Kidney (tissue), 14 donors: ENCODE results near the gene MOK. TPM values are rescaled to one million over a fixed set of nuclear protein-coding genes. Genes with fewer than 3 reads are reported as not detected.
A peak's percentile ranks its signal among the peaks of the same experiment; 100 is the strongest.

Source experiments
- DNase-seq, 5 donors: peaks; one replicate each; pipeline ENCODE4 v3.0.0-alpha.2; 2013 to 2020
- FAIRE-seq: peaks from 2 replicates; lab custom pipeline; 2012; peaks lifted over from hg19 to GRCh38; lab: Jason Lieb, UNC
- H3K27ac ChIP-seq, 2 donors: one replicate each; pipeline ENCODE4 v1.7.0; 2013; ENCODE audit warnings: low read depth in 2 of 2, low read length in 2 of 2, inconsistent platforms in 1 of 2
- H3K27me3 ChIP-seq: one replicate; pipeline ENCODE4 v1.7.1; 2013; ENCODE audit warnings: low read length, inconsistent platforms; ENCODE audit not compliant: control insufficient read depth, insufficient read depth
- H3K36me3 ChIP-seq, 3 donors: one replicate each; pipeline versions ENCODE4 v1.7.0 to v1.7.1; 2013; ENCODE audit warnings: low read length in 3 of 3, control low read depth in 1 of 3, inconsistent platforms in 1 of 3; ENCODE audit not compliant: insufficient read depth in 3 of 3, control insufficient read depth in 2 of 3
- H3K4me1 ChIP-seq, 3 donors: one replicate each; pipeline versions ENCODE4 v1.7.0 to v1.7.1; 2013; ENCODE audit warnings: low read length in 3 of 3, inconsistent platforms in 1 of 3, low read depth in 1 of 3; ENCODE audit not compliant: control insufficient read depth in 2 of 3, insufficient read depth in 2 of 3
- H3K4me3 ChIP-seq, 3 donors: one replicate each; pipeline versions ENCODE4 v1.7.0 to v1.8.1; 2013; ENCODE audit warnings: low read length in 3 of 3, control low read depth in 1 of 3, inconsistent platforms in 1 of 3
- H3K9ac ChIP-seq, 3 donors: one replicate each; pipeline versions ENCODE4 v1.7.0 to v1.7.1; 2013; ENCODE audit warnings: low read length in 3 of 3, control low read depth in 1 of 3, inconsistent platforms in 1 of 3
- H3K9me3 ChIP-seq, 3 donors: one replicate each; pipeline versions ENCODE4 v1.7.0 to v1.7.1; 2013; ENCODE audit warnings: low read length in 3 of 3, control low read depth in 1 of 3, inconsistent platforms in 1 of 3; ENCODE audit not compliant: control insufficient read depth in 2 of 3, insufficient read depth in 1 of 3
- intact Hi-C: fragments of 100-400 bp; cut with DNase I; formaldehyde crosslinking; loops from one replicate; pipeline ENCODE4 v1.11.1; 2022
- polyA plus RNA-seq: library from polyadenylated mRNA; stranded (reverse); fragments of 350-450 nt; fragmentation: Illumina TruSeq; extraction: RNeasy Lipid Tissue Mini Kit (QIAGEN cat#74804); gene quantifications from one replicate; pipeline ENCODE4 v1.2.3, GENCODE V29; 2014; ENCODE audit warnings: low read depth, low replicate concordance; ENCODE audit not compliant: insufficient read depth
- total RNA-seq: library from RNA; stranded (reverse); fragmentation: NEBNext Ultra II Directional; extraction: Animal tissue kit (Norgen Biotek cat#: 25700); gene quantifications from one replicate; pipeline ENCODE4 v1.2.1, GENCODE V29; 2021
- TF ChIP-seq, protein P1 (sequence below): IDR thresholded peaks from 3 replicates; pipeline ENCODE4 v1.5.1; 2012; ENCODE audit warnings: mild to moderate bottlenecking, moderate library complexity, borderline replicate concordance; ENCODE audit not compliant: insufficient read depth; ENCODE audit errors: extremely low read depth
- donor health status: control.
- donor health status: control.
- donor health status: control.
- donor health status: control.
- donor health status: control.
- donor health status: DM: yes; HTN: yes; CAD: no.
- donor health status: Normal renal cell carcinoma (clear cell type).

MOK gene
- total and polyA plus RNA-seq, 2 donors from 2014 or later: 20.4 to 32.7 TPM

DNA sequence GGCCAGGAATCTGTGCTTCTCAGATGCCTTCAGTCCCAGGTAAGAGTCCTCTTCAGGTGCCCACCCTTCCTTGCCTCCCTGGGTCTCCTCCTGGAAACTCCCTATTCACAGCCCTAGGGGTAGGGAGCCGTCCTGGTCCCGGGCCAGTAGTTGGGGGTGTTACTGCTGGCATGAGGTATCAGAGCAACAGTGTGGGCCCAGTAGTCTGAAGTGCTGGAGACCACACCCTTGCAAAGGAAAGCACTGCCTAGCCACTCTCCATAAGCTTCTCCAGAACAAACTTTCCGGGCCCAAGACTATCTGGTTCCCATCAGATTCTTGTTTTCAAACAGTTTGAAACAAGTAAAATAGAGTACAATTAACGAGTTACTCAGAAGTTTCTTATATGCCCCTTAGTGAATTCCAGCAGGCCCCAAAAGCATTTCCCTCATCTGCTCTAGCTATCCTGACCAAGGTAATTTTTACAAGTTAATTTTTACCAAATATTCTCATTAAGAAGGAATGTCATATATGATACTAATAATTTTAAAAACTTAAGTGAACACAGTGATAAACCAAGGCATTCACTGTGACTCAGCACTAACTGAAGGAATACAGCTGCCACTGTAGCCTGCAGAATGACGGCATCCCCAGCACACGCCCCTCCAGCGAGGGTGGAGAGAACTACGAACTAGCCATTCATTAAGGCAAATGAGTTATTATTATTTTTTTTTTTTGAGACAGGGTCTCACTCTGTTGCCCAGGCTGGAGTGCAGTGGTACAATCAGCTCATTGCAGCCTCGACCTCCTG, 49.4 kb downstream of the MOK start:
- TF ChIP-seq, protein P1, sequence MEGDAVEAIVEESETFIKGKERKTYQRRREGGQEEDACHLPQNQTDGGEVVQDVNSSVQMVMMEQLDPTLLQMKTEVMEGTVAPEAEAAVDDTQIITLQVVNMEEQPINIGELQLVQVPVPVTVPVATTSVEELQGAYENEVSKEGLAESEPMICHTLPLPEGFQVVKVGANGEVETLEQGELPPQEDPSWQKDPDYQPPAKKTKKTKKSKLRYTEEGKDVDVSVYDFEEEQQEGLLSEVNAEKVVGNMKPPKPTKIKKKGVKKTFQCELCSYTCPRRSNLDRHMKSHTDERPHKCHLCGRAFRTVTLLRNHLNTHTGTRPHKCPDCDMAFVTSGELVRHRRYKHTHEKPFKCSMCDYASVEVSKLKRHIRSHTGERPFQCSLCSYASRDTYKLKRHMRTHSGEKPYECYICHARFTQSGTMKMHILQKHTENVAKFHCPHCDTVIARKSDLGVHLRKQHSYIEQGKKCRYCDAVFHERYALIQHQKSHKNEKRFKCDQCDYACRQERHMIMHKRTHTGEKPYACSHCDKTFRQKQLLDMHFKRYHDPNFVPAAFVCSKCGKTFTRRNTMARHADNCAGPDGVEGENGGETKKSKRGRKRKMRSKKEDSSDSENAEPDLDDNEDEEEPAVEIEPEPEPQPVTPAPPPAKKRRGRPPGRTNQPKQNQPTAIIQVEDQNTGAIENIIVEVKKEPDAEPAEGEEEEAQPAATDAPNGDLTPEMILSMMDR: no peak
- FAIRE-seq: no peak
- no peak overlapping the region for H3K9ac ChIP-seq

DNA sequence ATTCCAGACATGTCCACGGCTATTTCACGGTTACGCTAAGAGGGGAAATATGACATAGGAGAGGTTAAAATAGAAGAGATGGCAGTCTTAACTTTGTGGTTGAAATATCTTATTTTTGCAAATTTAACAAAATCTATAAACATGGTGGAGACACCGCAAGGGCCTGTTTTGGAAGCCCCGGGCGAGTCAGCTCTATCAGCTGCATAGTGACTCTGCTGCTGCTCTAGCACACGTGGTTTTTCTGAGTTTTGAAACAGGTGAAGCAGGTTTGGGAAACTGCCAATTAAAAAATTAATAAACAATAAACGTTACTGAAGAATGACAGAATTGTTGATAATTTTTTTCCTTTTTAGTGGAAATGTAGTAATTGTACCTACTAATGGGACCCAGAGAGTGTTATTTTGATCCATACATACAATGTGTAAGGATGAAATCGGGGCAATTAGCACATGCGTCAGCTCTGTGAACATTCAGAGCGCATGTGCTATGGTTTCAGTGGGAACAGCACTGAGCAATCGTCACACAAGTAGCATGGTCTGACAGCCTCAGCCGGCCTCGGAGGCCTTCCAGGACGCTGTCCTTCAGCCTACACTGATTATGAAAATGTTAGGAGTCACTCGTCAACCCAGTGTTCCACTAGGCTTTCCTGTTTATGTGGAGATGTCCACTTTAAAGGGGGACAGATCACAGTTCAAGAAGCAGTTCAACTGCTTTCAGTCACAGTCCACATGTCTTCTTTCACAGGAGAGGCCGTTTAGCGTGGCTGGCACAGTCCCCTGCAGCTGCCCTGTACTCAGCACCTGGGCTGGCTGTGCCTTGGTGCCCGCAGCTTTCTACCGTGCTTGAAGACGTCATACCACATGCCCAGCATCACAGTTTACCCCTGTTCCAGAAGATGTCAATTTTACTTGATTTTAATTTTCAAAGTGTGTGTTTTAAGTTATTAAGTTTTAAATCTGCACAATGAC, 51.8 kb downstream of the MOK start:
- H3K27ac ChIP-seq: no peak overlapping the region
- no peaks in the 10 kb centered on the region for H3K9me3 ChIP-seq
- intact Hi-C loops: no loop called here

More for the DNA sequence above, 49.4 kb downstream of the MOK start:
- Histone ChIP-seq H3K4me3 (no peak overlapping the region), H3K36me3 (no peaks in the 10 kb centered on the region), H3K27ac (peak overlapping the region in 1 of 2 donors; percentile 60), H3K27me3 (no peaks in the 10 kb centered on the region), H3K4me1 (peaks cover 0 to 3% (median 0%) of the 10 kb centered on the region in 3 donors), H3K9me3 (no peaks in the 10 kb centered on the region)
- intact Hi-C loops: no loop called here
- peak in 1 of 5 donors; percentile 65 for DNase-seq

DNA sequence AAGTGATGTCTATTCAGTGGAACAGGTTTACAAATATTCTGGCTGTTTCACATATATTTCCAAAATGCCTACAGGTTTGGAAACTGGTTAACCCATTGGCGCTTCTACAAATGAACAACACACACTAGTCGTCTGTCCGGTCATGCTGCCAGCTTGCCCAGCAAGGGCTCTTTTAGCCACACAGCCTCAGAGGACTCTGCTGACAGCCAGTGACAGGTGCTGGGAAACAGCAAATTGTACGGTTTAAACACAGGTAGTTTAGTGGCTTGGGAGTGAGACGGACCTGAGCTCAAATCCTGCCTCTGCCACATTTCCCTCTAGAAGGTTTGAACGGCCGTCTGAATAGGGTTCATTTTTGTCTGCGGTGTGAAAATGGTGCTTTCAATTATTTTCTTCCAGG, 53.8 kb downstream of the MOK start:
- Histone ChIP-seq H3K36me3 (no peaks in the 10 kb centered on the region), H3K9ac (no peak overlapping the region), H3K9me3 (no peaks in the 10 kb centered on the region), H3K4me1 (peaks cover 0 to 3% (median 0%) of the 10 kb centered on the region in 3 donors), H3K27me3 (no peaks in the 10 kb centered on the region), H3K27ac (no peak overlapping the region), H3K4me3 (no peak overlapping the region)
- no peak for FAIRE-seq
- intact Hi-C loops: no loop called here
- DNase-seq: no peak
- TF ChIP-seq, protein P1: no peak

More for the DNA sequence above, 51.8 kb downstream of the MOK start:
- no peak overlapping the region for H3K4me3 ChIP-seq
- DNase-seq (no peak), FAIRE-seq (no peak)
- TF ChIP-seq, protein P1: no peak
- no peaks in the 10 kb centered on the region for H3K36me3 ChIP-seq
- H3K9ac ChIP-seq: no peak overlapping the region
- H3K4me1 ChIP-seq: peaks cover 0 to 3% (median 0%) of the 10 kb centered on the region in 3 donors
- H3K27me3 ChIP-seq: no peaks in the 10 kb centered on the region
